ENCODE measurements around the gene FAXC.
A peak's percentile ranks its signal among the peaks of the same experiment; 100 is the strongest.

The FAXC gene

GRCh38 chr6:99338188-99338587 lies 11.3 kb downstream of the FAXC start:
- no peak for DNase-seq

GRCh38 chr6:99335298-99335697 lies 14.2 kb downstream of the FAXC start:
- DNase-seq, result peak; percentile 19

DNA sequence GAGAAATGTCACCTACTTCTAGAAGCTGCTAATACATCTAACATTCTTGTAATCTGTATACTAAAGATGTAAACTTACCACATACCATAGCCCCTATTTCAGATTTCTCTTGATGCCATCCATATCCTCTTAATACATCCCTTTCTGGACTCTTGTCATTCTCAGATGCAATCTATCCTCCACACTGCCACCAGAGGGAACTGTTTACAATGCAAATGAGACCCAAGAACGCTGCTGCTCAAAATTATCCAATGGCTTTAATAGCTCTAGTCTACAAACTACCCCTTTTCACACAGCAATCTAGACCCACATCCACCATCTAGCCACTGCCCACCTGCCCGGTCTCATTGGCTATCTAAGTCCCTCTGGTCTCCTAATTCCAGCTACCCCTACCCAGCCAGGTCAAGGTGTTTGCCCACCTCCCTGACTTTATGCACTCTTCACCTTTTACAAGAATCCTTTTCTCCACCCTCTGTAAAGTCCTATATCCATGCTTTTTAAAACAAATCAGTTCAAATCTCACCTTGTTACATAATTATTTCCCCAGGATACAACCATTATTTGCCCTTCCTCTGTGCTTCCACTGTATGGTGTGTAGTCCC lies 14.8 kb downstream of the FAXC start:
- DNase-seq, result peak; percentile 85

GRCh38 chr6:99333068-99333467 lies 16.4 kb downstream of the FAXC start:
- no peak for DNase-seq

GRCh38 chr6:99331531-99331930 lies 17.9 kb downstream of the FAXC start:
- DNase-seq, result peak; percentile 40

DNA sequence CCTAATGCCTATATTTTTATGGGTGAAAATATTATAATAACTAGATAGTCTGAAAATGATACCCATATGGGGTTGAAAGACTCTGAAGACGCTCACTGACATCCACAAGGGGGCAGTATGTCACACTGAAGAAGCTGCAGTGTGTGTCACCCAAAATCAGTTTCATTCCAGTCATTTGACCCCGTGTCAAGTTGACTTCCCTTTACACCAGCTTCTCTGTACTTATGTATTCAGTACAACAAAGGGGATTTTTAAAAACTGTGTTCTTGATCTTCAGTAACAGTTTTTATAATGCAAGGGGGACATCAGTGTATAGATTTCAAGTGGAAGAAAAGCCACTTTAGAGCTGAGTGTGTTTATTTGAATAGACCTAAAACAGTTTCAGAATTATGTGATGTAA lies 19.3 kb downstream of the FAXC start:
- DNase-seq, result peak; percentile 91

DNA sequence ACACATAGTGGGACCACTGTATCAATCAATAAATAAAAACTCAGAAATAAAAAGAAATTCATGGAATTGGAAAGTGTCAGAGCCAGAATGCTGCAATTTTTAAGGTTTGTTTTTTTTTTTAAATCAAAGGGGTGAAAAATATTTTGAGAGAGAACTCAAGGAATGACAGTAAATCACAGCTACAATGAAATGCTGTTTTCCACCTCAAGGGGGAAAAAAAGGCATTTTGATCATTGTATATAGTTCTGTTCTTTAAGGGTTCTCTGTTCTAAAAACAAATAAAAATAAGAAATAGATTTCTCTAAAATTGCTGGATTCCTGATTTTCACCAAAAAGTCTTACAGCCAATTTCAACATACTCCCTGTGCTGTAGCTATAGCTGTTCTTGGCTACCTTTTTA lies 24.5 kb downstream of the FAXC start:
- DNase-seq, result no peak

DNA sequence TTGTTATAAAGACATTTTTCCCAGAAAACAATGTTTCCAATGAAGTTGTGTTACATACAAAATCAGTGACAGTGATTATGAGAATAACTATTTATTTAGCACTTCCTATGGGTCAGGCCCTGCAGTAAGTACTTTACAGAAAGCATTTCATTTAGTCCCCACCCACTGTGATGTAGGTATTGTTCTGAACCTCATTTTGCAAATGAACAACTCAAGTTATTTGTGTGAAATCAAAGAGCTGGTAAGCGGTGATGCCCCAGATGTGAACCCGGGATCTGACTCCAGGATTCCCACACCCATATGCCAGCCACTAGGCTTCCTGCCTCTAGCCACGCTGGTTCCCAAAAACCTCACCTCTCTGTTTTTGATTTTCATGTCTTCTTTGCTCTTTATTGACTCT lies 30.9 kb downstream of the FAXC start:
- DNase-seq, result no peak

GRCh38 chr6:99312354-99312753 lies 37.1 kb downstream of the FAXC start:
- DNase-seq, result no peak

DNA sequence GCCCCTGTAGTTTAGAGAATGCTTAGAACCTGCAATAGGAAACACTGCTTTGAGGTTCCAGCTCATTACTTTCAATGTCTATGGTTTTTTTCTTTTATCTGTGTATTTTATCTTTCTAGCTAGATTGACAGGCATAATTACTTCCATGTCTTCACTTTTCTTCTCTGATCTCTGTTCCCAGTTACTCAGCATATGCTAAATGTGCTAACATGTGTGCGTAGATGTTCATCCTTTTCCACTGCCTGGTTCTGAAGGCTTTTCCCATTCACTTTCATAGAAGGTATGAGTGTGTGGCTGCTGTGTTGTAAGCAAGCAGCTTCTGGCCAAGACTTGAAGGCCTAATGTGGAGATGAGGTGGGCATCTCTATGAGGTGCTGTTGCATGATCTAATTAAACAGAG lies 38.9 kb downstream of the FAXC start:
- no peak for DNase-seq

- no peak for DNase-seq
Observed at GRCh38 chr6:99309557-99309956, 39.9 kb downstream of the FAXC start.

DNA sequence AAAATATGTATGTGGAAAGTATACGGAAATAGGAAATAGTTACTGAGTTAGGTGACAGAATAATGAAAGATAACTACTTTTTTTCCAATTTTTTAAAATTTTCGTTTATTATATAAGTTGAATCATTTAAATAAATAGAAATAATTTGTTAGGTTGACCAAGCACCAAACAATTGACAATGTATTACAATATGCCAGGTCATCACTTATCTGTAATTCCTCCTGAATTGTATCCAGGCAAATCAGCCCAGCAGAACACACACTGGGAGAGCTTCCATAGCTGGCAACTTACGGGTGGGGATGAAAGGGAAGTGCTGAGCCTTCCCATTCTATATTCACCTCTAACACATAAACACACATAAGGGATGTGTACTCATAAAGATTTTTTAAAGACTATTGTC lies 40.7 kb downstream of the FAXC start:
- no peak for DNase-seq

- DNase-seq, result no peak
Observed at GRCh38 chr6:99307295-99307907, 42.1 kb downstream of the FAXC start.

- DNase-seq, result no peak
Observed at GRCh38 chr6:99306341-99306740, 43.1 kb downstream of the FAXC start.

DNA sequence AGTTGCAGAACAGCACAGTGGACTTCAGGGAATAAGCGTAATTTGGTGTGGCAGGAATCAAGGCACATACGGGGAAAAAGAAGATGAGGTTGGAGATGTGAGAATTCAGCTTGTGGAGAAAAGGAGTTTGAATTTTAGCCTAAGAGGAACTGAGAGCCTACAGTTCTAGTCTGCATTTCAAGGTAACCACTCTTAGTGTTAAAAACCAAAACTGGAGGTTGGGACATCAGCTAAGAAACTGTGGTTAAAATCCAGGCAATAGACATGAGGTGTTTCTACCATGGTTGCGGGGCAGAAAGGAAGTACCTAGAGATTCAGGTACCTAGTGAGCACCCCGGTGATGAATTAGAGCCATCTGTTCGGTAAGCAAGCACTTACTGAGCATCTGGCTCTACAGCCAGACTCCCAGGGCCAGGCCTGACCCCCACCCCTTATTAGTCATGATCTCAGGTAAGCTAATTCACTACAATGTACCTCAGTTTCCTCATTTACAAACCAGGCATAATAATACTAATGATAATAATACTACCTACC lies 44.4 kb downstream of the FAXC start:
- DNase-seq, result no peak

DNA sequence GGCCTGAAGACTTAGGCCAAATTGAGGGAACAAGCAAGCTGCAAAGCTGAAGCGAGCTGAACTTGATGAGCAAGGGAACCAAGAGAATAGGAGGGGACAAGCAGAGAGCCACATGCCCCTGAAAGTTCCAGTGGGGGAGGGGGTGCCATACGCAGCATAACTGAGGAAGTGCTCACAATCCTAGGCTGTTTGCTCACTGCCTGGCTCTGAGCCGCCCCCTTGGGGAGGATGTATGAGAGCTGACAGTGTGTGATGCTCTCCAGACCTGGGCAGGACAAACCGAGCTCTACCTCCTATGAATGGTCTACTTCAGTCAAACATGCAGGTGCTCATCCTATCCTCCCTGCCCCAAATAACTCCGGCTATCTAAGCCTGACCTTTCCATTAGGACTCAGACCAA lies 52.1 kb downstream of the FAXC start:
- no peak for DNase-seq

- no peak for DNase-seq
Observed at GRCh38 chr6:99297006-99297405, 52.5 kb downstream of the FAXC start.

- no peak for DNase-seq
Observed at GRCh38 chr6:99296261-99296660, 53.2 kb downstream of the FAXC start.

- no peak for DNase-seq
Observed at GRCh38 chr6:99295276-99295675, 54.2 kb downstream of the FAXC start.

- DNase-seq, result no peak
Observed at GRCh38 chr6:99294786-99295185, 54.7 kb downstream of the FAXC start.

- no peak for DNase-seq
Observed at GRCh38 chr6:99289701-99290100, 59.8 kb downstream of the FAXC start.

- DNase-seq, result no peak
Observed at GRCh38 chr6:99288668-99289067, 60.8 kb downstream of the FAXC start.

- no peak for DNase-seq
Observed at GRCh38 chr6:99287523-99287922, 62.0 kb downstream of the FAXC start.

DNA sequence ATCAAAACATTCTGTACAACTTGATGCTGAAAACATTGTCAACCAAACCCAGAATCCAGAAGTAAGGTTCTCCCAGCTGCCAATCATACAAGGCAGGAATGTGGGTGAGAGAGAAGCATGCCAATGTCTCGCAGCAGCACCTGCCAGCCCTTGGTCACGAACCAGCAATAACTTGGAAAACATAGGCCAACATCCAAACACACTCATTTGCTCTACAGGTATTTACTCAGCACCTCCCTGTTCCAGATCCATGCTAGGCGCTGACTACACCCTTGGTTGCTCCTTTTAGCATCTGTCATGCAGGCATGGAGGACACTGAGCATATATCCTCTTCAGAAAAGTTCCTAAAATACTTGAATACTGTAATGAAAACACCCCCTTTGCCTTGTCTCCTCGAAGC lies 63.6 kb downstream of the FAXC start:
- no peak for DNase-seq

GRCh38 chr6:99282479-99283062 lies 66.9 kb downstream of the FAXC start:
- peak; percentile 69 for DNase-seq

Data from OCI-M1 (cell line).